AG04450 (cell line): ENCODE measurements around the gene GARNL3. TPM values are rescaled to one million over a fixed set of nuclear protein-coding genes. Genes with fewer than 3 reads are reported as not detected.
A peak's percentile ranks its signal among the peaks of the same experiment; 100 is the strongest.

Experiments
- CTCF ChIA-PET: fragments of 300-600, 350-600 bp; formaldehyde crosslinking; extraction: SDS; loops from one replicate; lab custom pipeline; 2022; ENCODE audit warnings: antibody characterized with exemption, inconsistent platforms; lab: Charles Lee
- POLR2A ChIA-PET: fragments of 350-600 bp; formaldehyde crosslinking; extraction: SDS; loops from one replicate; lab custom pipeline; 2021; ENCODE audit warnings: antibody characterized with exemption, inconsistent platforms; lab: Yijun Ruan, JAX
- DNase-seq: peaks from one replicate; pipeline ENCODE4 v3.0.0-alpha.2; 2011; ENCODE audit warnings: low read depth, low spot score
- H3K27ac ChIP-seq: one replicate; pipeline ENCODE4 v1.5.1; 2012; ENCODE audit warnings: low read depth, low read length, control low read depth
- H3K27me3 ChIP-seq: one replicate; pipeline ENCODE4 v1.6.0; 2012; ENCODE audit warnings: low read length; ENCODE audit not compliant: control insufficient read depth, insufficient read depth
- H3K4me3 ChIP-seq: 2 replicates; pipeline ENCODE4 v1.5.1; 2011; ENCODE audit warnings: mild to moderate bottlenecking, low read depth, low read length, control low read depth
- H3K9me3 ChIP-seq: 2 replicates; pipeline ENCODE4 v1.5.1; 2012; ENCODE audit warnings: low read length; ENCODE audit not compliant: control insufficient read depth, insufficient read depth
- CTCF ChIP-seq: IDR thresholded peaks from 2 replicates; pipeline ENCODE4 v1.5.1; 2011; ENCODE audit warnings: low read depth, low read length, control low read depth, inconsistent platforms
- polyA plus RNA-seq: library from polyadenylated mRNA; depleted of rRNA; stranded (reverse); fragments of >200 nt; gene quantifications from 2 replicates; pipeline ENCODE4 v1.2.3, GENCODE V29; 2011

The GARNL3 gene
- polyA plus RNA-seq, 1 experiment = 2.7 TPM

DNA sequence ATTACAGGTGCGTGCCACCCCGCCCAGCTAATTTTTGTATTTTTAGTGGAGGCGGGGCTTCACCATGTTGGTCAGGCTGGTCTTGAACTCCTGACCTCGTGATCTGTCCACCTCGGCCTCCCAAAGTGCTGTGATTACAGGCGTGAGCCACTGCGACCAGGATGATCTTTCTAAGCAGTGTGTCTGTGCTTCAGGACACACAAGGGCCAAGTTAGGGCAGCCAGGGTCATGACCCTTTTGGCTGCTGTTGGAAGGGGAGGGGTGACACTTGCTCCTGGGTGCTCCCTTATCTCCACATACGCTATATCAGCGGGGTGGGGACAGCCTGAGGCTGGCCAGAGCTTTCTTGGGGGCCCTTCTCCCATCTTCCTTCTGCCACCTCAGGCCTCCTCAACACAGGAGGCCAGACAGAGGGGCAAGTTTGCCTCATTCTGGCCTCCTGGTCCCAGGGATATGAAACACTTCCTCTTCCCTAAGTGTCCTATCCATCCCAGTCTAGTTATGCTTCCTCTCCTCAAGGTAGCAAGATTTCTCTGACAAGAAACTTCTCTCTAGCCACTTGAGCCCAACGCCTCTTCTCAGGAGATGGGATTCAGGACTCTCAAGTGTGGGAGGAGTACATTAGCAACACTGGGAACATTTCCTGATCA lies 157.7 kb downstream of the GARNL3 start:
- ChIA-PET CTCF (no interaction called here), POLR2A (no interaction called here)
- H3K27me3 ChIP-seq = no peaks in the 10 kb centered on the region
- H3K4me3 ChIP-seq = no peak overlapping the region; the same call in 1 of the 2 replicates
- H3K27ac ChIP-seq = no peak overlapping the region
- H3K9me3 ChIP-seq = peaks cover 9% of the 10 kb centered on the region; the same call in 1 of the 2 replicates
- no peak for TF ChIP-seq CTCF
- no peak for DNase-seq

- CTCF ChIA-PET = interaction anchor here (1.5 kb wide), 1 partner anchor 218 kb away, joined by 8 read pairs; no protein-coding TSS in a partner anchor
- no peak overlapping the region for H3K27ac ChIP-seq
- TF ChIP-seq CTCF = no peak
- H3K4me3 ChIP-seq = peak overlapping the region; percentile 87
- POLR2A ChIA-PET = interaction anchor here (1.4 to 1.7 kb wide), 2 partner anchors 24 to 26 kb away, joined by 3 to 6 read pairs; partner anchors contain the start of gene SLC2A8
- DNase-seq = no peak
- no peaks in the 10 kb centered on the region for H3K27me3 ChIP-seq
- peaks cover 4% of the 10 kb centered on the region; the same call in 1 of the 2 replicates for H3K9me3 ChIP-seq
These were observed 158.2 kb downstream of the GARNL3 start for GRCh38 chr9:127422787-127423186.

- peak overlapping the region; percentile 47 for H3K27ac ChIP-seq
- POLR2A ChIA-PET = interaction anchor here (0.9 to 1.7 kb wide), 7 partner anchors 14 to 28 kb away, joined by 3 to 10 read pairs (median 6); partner anchors contain the start of genes LRSAM1, RPL12 and SLC2A8
- no peaks in the 10 kb centered on the region for H3K27me3 ChIP-seq
- DNase-seq = no peak
- no peak for TF ChIP-seq CTCF
- H3K9me3 ChIP-seq = no peaks in the 10 kb centered on the region
- CTCF ChIA-PET = interaction anchor here (1.5 kb wide), 1 partner anchor 218 kb away, joined by 8 read pairs; no protein-coding TSS in a partner anchor
- H3K4me3 ChIP-seq = peak overlapping the region; percentile 87
These were observed 158.9 kb downstream of the GARNL3 start for GRCh38 chr9:127423476-127423933.

- Histone ChIP-seq H3K27ac (peak within 1 kb of the TSS; percentile 58), H3K27me3 (no peaks in the 10 kb centered on the region), H3K4me3 (peak within 1 kb of the TSS; percentile 87), H3K9me3 (no peaks in the 10 kb centered on the region)
- TF ChIP-seq CTCF = no peak
- CTCF ChIA-PET = interaction anchor here (0.6 to 1.5 kb wide), 2 partner anchors 21 to 219 kb away, joined by 4 to 8 read pairs; no protein-coding TSS in a partner anchor
- peak; percentile 74 for DNase-seq
- POLR2A ChIA-PET = interaction anchor here (0.6 to 1.7 kb wide), 10 partner anchors 14 to 200 kb away, joined by 3 to 10 read pairs (median 5); partner anchors contain the start of genes LRSAM1, RPL12 and SLC2A8
These were observed 159.5 kb downstream of the GARNL3 start, which contains the start of gene ZNF79 for GRCh38 chr9:127423934-127424675. ZNF79 (plus strand) TSS chr9:127424382; CDS start chr9:127424788, 406 bp downstream.
